Stimulated activated CD4-positive, alpha-beta T cell treated with anti-CD3 and anti-CD28 coated beads, Interleukin-1b, Interleukin-23, amount 100 ng/mL, for 1 hour (primary cell): ENCODE data around the gene AGAP6.
"Not testable (repeated sequence)": the region's sequence is repeated elsewhere in the genome, so short reads cannot be mapped to it uniquely, and the experiment has no call there.

ENCODE experiments used
- DNase-seq, 2 donors: peaks; one replicate each; pipeline ENCODE4 v3.0.0-alpha.2; 2020; ENCODE audit warnings: low read depth in 2 of 2

The AGAP6 gene

GRCh38 chr10:49988376-49988775, at the start of gene AGAP6:
TSS of gene AGAP6 (plus strand) at chr10:49988406. CDS start at chr10:49988716, 310 bp downstream.
- not testable (repeated sequence) for DNase-seq

DNA sequence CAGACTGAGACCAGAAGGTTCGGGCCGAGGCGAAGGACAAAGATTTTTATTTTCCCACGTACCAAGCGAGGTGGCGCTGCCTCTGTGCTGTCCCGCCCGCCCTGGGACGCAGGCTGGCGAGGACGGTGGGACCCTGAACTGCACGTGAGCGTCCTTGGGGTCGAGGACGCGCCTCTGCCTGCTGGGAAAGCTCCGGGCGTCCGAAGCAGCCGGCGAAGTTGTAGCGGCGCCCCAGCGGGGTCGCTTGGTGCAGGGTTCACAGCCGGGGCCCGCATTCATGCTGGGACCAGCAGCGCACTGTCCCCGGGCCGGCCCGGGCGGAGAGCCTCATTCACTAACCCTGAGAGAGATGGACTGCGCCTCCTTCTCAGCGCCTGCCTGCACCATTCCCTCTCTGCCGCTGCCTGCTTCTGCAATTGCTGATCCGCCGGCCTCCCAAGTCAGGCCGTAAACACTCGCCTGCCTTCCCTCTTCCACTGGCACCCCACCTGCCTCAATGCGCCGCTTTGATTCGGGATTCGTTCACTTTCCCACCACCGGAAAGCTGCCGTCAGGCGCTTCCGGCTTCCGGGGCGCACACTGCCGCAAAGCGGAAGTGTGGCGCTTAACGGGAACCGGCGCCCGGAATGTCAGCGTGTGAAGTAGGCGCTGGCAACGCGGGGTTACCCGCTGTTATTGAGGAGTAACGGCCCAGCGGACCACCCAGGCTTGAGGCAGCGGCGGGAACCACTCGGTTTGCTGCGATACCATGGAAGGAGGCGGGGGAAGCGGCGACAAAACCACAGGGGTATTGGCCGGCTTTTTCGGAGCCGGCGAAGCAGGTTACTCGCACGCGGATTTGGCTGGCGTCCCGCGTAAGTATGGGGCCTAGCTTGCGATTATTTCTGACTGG, 46.5 kb upstream of the AGAP6 start, which contains the start of the genes PARG and TIMM23B:
Gene PARG (minus strand): TSS at position 581 of the 892 bp plus-strand sequence. CDS start 302 bp downstream, at position 279.
Gene TIMM23B (plus strand): TSS at position 607 of the 892 bp plus-strand sequence. CDS start 142 bp downstream, at position 749.
- peak; percentile 39 to 57 for DNase-seq

GRCh38 chr10:49942339-49942705, 45.9 kb upstream of the AGAP6 start:
- not testable (repeated sequence) for DNase-seq

GRCh38 chr10:49943607-49944006, 44.6 kb upstream of the AGAP6 start:
- not testable (repeated sequence) for DNase-seq

DNA sequence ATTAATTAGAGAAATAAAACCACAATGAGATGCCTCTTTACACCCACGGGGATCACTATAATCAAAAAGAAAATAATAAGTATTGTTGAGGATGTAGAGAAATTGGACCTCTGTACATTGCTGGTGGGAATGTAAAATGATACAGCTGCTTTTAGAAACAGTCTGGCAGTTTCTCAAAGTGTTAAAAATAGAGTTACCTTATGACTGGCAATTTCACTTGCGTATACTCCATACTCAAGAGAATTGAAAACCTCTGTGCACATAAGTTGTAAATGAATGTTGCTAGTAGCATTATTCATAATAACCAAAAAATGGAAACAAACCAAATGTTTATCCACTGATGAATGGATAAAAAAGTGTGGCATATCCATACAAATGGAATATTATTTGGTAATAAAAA, 40.1 kb upstream of the AGAP6 start:
- not testable (repeated sequence) for DNase-seq

- not testable (repeated sequence) for DNase-seq
These were observed 39.5 kb upstream of the AGAP6 start for GRCh38 chr10:49948737-49949136.

GRCh38 chr10:49952006-49952405, 36.2 kb upstream of the AGAP6 start:
- DNase-seq: not testable (repeated sequence)

- DNase-seq: not testable (repeated sequence)
These were observed 35.1 kb upstream of the AGAP6 start for GRCh38 chr10:49953122-49953521.

GRCh38 chr10:49970331-49970857, 17.8 kb upstream of the AGAP6 start:
- DNase-seq: not testable (repeated sequence)

GRCh38 chr10:49971466-49971865, 16.7 kb upstream of the AGAP6 start:
- DNase-seq: not testable (repeated sequence)

GRCh38 chr10:49972094-49972493, 16.1 kb upstream of the AGAP6 start:
- not testable (repeated sequence) for DNase-seq

GRCh38 chr10:49977756-49978155, 10.4 kb upstream of the AGAP6 start:
- DNase-seq: not testable (repeated sequence)

GRCh38 chr10:49987207-49987606, 999 bp upstream of the AGAP6 start:
- DNase-seq: not testable (repeated sequence)

DNA sequence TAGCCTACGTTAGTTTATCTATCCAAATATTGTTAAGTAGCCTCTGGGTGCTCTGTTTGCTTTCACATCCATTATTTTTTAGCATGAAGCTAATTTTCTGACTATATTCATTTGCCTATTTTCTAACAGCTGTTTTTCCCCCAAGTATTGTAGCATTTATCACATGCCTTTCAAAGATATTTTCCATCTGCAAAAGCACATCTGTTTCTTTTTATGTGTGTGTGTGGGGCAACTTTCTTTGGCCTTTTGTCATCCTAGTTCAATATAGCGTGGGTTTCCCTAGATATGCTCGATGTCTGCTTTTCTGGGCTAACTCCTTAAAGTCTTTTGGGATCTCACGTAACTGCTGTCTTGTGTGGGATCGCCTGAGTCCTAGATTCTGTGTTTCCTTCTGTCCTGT, 7.1 kb downstream of the AGAP6 start:
- DNase-seq: not testable (repeated sequence)

- not testable (repeated sequence) for DNase-seq
These were observed 25.8 kb downstream of the AGAP6 start for GRCh38 chr10:50014024-50014423.

DNA sequence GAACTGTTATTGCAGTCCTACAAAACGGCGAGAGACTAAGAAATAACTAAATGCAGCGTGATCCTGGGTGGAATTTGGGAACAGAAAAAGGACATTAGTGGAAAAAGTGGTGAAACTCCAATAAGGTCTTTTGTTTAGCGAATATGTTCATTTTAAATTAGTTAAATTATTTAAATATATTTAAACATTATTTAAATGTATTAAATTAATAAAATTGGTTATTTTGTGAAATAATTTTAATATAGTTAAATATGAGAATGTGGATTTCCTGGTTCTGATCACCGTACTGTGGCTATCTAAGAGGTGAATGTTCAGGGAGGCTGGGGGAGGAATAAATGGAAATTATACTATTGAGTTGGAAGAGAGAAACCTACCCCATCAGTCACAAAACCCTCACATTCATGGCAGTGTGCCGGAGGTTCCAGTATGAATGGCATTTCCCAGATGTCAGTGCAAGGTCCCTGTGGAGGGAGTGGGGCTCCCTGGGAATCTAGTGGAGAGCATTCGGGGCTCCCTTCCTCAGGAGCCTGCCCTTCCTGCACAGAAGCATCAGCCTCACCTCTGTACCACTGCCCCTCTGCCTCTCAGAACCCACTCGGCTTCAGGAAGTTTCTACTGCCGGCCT, 27.5 kb downstream of the AGAP6 start:
- not testable (repeated sequence) for DNase-seq

DNA sequence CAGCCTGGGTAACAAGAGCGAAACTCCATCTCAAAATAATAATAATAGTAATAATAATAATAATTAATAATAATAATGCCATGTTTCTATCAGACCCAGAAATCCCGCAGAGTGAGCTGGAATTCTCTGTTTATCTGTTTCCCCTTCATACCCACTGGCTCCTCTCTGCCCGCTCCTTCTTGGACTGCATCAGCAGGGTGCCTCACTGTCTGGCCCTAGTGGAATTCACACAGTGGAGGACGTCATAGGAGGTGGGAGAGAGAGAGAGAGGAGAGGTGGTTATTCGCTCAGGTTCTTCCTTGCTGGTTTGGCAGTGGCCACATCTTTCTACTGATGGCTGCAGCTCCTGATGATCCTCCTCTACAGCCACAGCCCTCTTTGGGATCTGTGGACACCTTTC, 28.7 kb downstream of the AGAP6 start:
- DNase-seq: not testable (repeated sequence)

GRCh38 chr10:50017646-50018045, 29.4 kb downstream of the AGAP6 start:
- not testable (repeated sequence) for DNase-seq

GRCh38 chr10:50019279-50019678, 31.1 kb downstream of the AGAP6 start:
- DNase-seq: not testable (repeated sequence)

GRCh38 chr10:50020451-50021024, 32.3 kb downstream of the AGAP6 start:
- DNase-seq: not testable (repeated sequence)

DNA sequence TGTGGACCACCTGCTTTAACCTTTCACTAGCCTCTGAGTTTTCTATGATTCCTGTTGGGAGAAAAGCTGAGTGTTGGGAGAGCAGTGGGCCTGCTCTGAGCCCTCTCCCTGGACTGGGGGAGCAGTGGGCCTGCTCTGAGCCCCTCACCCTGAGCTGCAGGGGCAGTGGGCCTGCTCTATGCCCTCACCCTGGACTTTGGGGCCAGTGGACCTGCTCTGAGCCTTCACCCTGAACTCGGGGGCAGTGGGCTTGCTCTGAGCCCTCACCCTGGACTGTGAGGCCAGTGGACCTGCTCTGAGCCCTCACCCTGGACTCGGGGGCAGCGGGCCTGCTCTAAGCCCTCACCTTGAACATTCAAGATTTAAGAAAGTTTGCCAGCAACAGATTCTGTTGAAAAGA, 33.4 kb downstream of the AGAP6 start:
- no peak for DNase-seq
